ENCODE results near the gene ADAMTS20. TPM values are rescaled to one million over a fixed set of nuclear protein-coding genes. Genes with fewer than 3 reads are reported as not detected.
"Not testable (repeated sequence)": the region's sequence is repeated elsewhere in the genome, so short reads cannot be mapped to it uniquely, and the experiment has no call there.

ADAMTS20 gene
- total RNA-seq, 1 donor from 2014 or later = 0.06 TPM

GRCh38 chr12:43551279-43551970, 578 bp downstream of the ADAMTS20 start:
- TF ChIP-seq, protein P1, sequence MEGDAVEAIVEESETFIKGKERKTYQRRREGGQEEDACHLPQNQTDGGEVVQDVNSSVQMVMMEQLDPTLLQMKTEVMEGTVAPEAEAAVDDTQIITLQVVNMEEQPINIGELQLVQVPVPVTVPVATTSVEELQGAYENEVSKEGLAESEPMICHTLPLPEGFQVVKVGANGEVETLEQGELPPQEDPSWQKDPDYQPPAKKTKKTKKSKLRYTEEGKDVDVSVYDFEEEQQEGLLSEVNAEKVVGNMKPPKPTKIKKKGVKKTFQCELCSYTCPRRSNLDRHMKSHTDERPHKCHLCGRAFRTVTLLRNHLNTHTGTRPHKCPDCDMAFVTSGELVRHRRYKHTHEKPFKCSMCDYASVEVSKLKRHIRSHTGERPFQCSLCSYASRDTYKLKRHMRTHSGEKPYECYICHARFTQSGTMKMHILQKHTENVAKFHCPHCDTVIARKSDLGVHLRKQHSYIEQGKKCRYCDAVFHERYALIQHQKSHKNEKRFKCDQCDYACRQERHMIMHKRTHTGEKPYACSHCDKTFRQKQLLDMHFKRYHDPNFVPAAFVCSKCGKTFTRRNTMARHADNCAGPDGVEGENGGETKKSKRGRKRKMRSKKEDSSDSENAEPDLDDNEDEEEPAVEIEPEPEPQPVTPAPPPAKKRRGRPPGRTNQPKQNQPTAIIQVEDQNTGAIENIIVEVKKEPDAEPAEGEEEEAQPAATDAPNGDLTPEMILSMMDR (conservative IDR thresholded peaks at IDR 0.05; ENCODE audit: low read depth, low read length) = no peak
- DNase-seq (ENCODE audit: low read depth) = no peak
- H3K4me3 ChIP-seq (ENCODE audit: low read depth, low read length) = no peak overlapping the region

GRCh38 chr12:43550831-43551271, 1.2 kb downstream of the ADAMTS20 start:
- DNase-seq (ENCODE audit: low read depth) = no peak
- TF ChIP-seq, protein P1 (conservative IDR thresholded peaks at IDR 0.05; ENCODE audit: low read depth, low read length) = no peak
- no peak overlapping the region for H3K4me3 ChIP-seq (ENCODE audit: low read depth, low read length)

- no peak for DNase-seq (ENCODE audit: low read depth)
- no peak overlapping the region for H3K4me3 ChIP-seq (ENCODE audit: low read depth, low read length)
- TF ChIP-seq, protein P1 (conservative IDR thresholded peaks at IDR 0.05; ENCODE audit: low read depth, low read length) = no peak
Measured at GRCh38 chr12:43544703-43545102, 7.3 kb downstream of the ADAMTS20 start.

- no peak overlapping the region for H3K4me3 ChIP-seq (ENCODE audit: low read depth, low read length)
- no peak for DNase-seq (ENCODE audit: low read depth)
- TF ChIP-seq, protein P1 (conservative IDR thresholded peaks at IDR 0.05; ENCODE audit: low read depth, low read length) = no peak
Measured at GRCh38 chr12:43540470-43540869, 11.5 kb downstream of the ADAMTS20 start.

DNA sequence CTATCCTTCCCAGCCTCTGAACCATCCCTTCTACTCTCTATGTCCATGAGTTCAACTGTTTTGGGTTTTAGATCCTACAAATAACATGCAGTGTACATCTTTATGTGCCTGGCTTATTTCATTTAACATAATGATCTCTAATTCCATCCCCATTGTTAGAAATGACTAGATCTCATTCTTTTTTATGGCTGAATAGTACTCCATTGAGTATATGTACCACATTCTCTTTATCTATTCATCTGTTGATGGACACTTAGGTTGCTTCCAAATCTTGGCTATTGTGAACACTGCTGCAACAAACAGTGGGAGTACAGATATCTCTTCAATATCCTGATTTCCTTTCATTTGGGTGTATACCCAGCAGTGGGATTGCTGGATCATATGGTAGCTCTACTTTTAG, 14.3 kb downstream of the ADAMTS20 start:
- H3K4me3 ChIP-seq (ENCODE audit: low read depth, low read length); DNase-seq (ENCODE audit: low read depth): not testable (repeated sequence)

DNA sequence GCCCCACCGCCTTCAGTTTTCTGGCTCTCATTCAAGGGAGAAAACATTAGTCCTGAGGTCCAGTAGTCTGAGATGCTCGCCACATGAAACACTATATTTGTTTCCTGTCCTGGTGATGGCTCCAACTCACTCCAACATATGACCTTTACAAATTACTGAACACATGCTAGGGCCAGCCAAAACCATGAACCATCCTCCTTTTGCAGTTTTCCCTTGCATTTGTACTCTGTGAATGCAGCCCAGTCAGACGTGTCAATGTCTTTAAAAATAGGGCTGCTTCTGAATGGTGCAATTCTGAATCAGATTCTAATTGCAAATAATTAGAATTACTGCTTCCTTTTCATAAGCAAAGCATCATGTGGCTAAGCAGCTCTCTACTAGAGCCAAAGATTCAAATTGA, 36.0 kb downstream of the ADAMTS20 start:
- TF ChIP-seq, protein P1 (conservative IDR thresholded peaks at IDR 0.05; ENCODE audit: low read depth, low read length) = no peak
- no peak overlapping the region for H3K4me3 ChIP-seq (ENCODE audit: low read depth, low read length)
- DNase-seq (ENCODE audit: low read depth) = no peak

DNA sequence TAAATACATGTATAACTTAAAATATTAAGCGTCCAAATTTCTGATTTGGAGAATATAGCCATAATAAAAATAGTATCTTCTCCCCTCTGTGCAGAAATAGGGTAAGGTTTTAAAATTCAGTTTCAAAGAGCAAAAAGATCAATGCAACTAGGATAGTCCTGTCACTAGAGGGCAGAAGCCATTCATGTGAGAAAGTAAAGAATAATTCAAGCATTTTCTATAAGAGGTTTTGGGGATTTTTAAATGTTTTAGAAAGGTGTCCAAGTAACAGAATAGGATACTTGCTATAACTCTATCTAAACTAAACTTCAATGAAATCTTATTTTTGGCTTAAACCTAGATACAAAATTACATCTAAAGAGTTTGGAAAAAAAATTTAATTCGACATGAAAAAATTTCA, 50.3 kb downstream of the ADAMTS20 start:
- DNase-seq (ENCODE audit: low read depth) = no peak
- TF ChIP-seq, protein P1 (conservative IDR thresholded peaks at IDR 0.05; ENCODE audit: low read depth, low read length) = peak; percentile 68
- H3K4me3 ChIP-seq (ENCODE audit: low read depth, low read length) = no peak overlapping the region
